ENCODE measurements around the gene ZNF628. TPM values are rescaled to one million over a fixed set of nuclear protein-coding genes. Genes with fewer than 3 reads are reported as not detected.

ZNF628 gene
- total RNA-seq, 3 donors from 2014 or later = 2.1 to 4.4 (median 4.3) TPM

DNA sequence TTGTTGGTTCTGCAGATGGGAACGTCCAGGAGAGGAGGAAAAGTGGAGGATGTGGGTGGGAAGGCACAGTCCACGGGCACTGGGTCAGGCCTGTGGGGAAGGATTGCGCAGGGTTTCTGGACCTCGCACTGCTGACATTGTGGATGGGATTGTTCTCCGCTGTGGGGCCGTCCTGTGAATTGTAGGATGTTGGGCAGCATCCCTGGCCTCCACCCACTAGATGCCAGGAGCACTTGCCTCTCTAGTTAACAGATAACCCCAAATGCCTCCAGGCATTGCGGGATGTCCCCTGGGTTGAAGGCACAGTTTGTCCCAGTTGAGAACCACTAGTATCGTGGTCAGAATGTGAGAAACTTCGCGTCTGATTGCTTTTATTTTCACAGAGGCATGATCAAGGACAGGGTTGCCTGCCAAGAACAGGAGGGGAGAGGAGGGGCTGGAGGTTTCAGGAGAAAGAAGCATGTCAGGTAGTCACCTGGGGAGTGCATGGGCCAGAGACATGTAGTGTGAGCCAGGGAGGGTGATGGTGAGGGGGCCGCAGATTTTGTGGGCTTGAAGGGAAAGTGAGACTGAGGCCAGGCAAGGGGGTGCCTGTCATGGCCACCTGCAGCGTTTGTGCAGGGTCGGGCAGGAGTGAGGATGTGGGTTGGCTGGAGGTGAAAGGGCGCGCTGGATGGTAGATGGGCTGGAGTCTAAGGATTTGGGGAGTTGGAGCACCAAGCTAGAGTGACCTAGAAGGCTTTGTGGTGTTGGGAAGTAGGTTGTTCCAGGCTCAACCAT is 3.2 kb downstream of the ZNF628 start:
- H3K9me3 ChIP-seq = no peaks in the 10 kb centered on the region
- no peak for DNase-seq (ENCODE audit: low spot score in 2 of 2)
- no peaks in the 10 kb centered on the region for H3K27me3 ChIP-seq
- TF ChIP-seq POLR2AphosphoS5 (IDR thresholded peaks at IDR 0.05) = no peak
- no peak overlapping the region for H3K4me3 ChIP-seq
- no peaks in the 10 kb centered on the region for H3K36me3 ChIP-seq
- intact Hi-C loops (cut with DNase I; ENCODE audit: low total_unique reads) = loop anchor here (10.0 kb wide), 1 partner anchor 1495 kb away; no protein-coding TSS in a partner anchor
- H3K4me1 ChIP-seq = peaks cover 10 to 12% of the 10 kb centered on the region in 2 donors
- H3K27ac ChIP-seq = no peak overlapping the region

DNA sequence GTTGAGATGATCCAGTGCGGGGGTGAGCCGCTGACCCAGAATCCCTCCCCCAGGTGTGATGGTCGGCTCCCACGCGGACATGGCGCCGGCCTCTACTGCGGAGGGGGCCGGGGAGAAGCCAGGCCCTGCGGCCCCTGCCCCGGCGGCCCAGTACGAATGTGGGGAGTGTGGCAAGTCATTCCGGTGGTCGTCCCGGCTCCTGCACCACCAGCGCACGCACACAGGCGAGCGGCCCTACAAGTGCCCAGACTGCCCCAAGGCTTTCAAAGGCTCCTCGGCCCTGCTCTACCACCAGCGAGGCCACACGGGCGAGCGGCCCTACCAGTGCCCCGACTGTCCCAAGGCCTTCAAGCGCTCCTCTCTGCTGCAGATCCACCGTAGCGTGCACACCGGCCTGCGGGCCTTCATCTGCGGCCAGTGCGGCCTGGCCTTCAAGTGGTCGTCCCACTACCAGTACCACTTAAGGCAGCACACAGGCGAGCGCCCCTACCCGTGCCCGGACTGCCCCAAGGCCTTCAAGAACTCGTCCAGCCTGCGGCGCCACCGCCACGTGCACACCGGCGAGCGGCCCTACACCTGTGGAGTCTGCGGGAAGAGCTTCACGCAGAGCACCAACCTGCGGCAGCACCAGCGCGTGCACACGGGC is 4.9 kb downstream of the ZNF628 start:
- H3K4me1 ChIP-seq = peaks cover 14 to 21% of the 10 kb centered on the region in 2 donors
- TF ChIP-seq, protein P1, sequence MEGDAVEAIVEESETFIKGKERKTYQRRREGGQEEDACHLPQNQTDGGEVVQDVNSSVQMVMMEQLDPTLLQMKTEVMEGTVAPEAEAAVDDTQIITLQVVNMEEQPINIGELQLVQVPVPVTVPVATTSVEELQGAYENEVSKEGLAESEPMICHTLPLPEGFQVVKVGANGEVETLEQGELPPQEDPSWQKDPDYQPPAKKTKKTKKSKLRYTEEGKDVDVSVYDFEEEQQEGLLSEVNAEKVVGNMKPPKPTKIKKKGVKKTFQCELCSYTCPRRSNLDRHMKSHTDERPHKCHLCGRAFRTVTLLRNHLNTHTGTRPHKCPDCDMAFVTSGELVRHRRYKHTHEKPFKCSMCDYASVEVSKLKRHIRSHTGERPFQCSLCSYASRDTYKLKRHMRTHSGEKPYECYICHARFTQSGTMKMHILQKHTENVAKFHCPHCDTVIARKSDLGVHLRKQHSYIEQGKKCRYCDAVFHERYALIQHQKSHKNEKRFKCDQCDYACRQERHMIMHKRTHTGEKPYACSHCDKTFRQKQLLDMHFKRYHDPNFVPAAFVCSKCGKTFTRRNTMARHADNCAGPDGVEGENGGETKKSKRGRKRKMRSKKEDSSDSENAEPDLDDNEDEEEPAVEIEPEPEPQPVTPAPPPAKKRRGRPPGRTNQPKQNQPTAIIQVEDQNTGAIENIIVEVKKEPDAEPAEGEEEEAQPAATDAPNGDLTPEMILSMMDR (IDR thresholded peaks at IDR 0.05) = no peak
- no peak for TF ChIP-seq POLR2AphosphoS5 (IDR thresholded peaks at IDR 0.05)
- no peak for TF ChIP-seq POLR2A (IDR thresholded peaks at IDR 0.05)
- intact Hi-C loops (cut with DNase I; ENCODE audit: low total_unique reads) = no loop called here
- H3K4me3 ChIP-seq = no peak overlapping the region
- no peak for DNase-seq (ENCODE audit: low spot score in 2 of 2)
- no peaks in the 10 kb centered on the region for H3K36me3 ChIP-seq
- H3K9me3 ChIP-seq = no peaks in the 10 kb centered on the region
- H3K27ac ChIP-seq = no peak overlapping the region
- H3K27me3 ChIP-seq = no peaks in the 10 kb centered on the region

DNA sequence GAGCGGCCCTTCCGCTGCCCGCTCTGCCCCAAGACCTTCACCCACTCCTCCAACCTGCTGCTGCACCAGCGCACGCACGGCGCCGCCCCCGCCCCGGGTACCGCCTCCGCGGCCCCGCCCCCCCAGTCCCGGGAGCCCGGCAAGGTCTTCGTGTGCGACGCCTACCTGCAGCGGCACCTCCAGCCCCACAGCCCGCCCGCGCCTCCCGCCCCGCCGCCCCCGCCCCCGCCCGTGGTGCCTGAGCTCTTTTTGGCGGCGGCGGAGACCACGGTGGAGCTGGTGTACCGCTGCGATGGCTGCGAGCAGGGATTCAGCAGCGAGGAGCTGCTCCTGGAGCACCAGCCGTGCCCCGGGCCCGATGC is 5.4 kb downstream of the ZNF628 start:
- Histone ChIP-seq H3K27me3 (no peaks in the 10 kb centered on the region), H3K9me3 (no peaks in the 10 kb centered on the region), H3K36me3 (no peaks in the 10 kb centered on the region), H3K4me1 (peaks cover 19 to 26% of the 10 kb centered on the region in 2 donors), H3K4me3 (no peak overlapping the region), H3K27ac (no peak overlapping the region)
- intact Hi-C loops (cut with DNase I; ENCODE audit: low total_unique reads) = no loop called here
- no peak for DNase-seq (ENCODE audit: low spot score in 2 of 2)
- TF ChIP-seq, protein P1 (IDR thresholded peaks at IDR 0.05) = no peak
- TF ChIP-seq POLR2A (IDR thresholded peaks at IDR 0.05) = no peak
- no peak for TF ChIP-seq POLR2AphosphoS5 (IDR thresholded peaks at IDR 0.05)

DNA sequence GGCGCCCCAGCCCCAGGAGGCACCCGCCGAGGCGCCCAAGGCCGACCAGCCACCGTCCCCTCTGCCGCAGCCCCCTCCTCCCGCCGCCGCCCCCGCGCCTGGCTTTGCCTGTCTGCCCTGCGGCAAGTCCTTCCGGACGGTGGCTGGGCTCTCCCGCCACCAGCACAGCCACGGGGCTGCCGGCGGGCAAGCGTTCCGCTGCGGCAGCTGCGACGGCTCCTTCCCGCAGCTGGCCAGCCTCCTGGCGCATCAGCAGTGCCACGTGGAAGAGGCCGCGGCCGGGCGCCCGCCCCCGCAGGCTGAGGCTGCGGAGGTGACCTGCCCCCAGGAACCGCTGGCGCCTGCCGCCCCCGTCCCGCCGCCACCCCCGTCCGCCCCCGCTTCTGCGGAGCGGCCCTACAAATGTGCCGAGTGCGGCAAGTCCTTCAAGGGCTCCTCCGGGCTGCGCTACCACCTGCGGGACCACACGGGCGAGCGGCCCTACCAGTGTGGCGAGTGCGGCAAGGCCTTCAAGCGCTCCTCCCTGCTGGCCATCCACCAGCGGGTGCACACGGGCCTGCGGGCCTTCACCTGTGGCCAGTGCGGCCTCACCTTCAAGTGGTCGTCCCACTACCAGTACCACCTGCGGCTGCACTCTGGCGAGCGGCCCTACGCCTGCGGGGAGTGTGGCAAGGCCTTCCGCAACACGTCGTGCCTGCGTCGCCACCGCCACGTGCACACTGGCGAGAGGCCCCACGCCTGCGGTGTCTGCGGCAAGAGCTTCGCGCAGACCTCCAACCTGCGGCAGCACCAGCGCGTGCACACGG is 5.9 kb downstream of the ZNF628 start:
- Histone ChIP-seq H3K9me3 (no peaks in the 10 kb centered on the region), H3K27me3 (no peaks in the 10 kb centered on the region), H3K27ac (no peak overlapping the region), H3K4me1 (peaks cover 25 to 28% of the 10 kb centered on the region in 2 donors), H3K36me3 (no peaks in the 10 kb centered on the region), H3K4me3 (no peak overlapping the region)
- no peak for DNase-seq (ENCODE audit: low spot score in 2 of 2)
- intact Hi-C loops (cut with DNase I; ENCODE audit: low total_unique reads) = no loop called here
- TF ChIP-seq, protein P1 (IDR thresholded peaks at IDR 0.05) = no peak
- TF ChIP-seq POLR2A (IDR thresholded peaks at IDR 0.05) (no peak), POLR2AphosphoS5 (IDR thresholded peaks at IDR 0.05) (no peak)

DNA sequence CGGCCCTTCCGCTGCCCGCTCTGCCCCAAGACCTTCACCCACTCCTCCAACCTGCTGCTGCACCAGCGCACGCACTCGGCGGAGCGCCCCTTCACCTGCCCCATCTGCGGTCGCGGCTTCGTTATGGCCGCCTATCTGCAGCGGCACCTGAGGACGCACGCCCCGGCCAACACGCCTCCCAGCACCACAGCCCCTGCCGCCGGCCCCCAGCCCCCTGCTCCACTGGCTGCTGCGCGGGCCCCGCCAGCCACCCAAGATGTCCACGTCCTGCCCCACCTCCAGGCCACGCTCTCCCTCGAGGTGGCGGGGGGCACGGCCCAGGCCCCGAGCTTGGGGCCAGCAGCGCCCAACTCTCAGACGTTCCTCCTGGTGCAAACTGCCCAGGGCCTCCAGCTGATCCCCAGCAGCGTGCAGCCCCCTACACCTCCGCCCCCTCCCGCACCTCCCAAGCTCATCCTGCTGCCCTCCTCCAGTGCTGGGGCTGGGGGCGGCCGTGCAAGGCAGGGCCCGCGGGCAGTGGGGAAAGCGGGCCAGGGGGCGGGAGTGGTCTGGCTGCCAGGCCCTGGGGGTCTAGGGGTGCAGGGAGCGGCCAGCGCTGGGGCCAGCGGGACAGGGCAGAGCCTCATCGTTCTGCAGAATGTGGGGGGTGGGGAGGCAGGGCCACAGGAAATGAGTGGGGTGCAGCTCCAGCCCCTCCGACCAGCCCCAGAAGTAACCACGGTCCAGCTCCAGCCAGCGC is 6.7 kb downstream of the ZNF628 start:
- no peak overlapping the region for H3K27ac ChIP-seq
- H3K4me3 ChIP-seq = no peak overlapping the region
- DNase-seq (ENCODE audit: low spot score in 2 of 2) = no peak
- no peaks in the 10 kb centered on the region for H3K9me3 ChIP-seq
- intact Hi-C loops (cut with DNase I; ENCODE audit: low total_unique reads) = no loop called here
- no peak for TF ChIP-seq POLR2AphosphoS5 (IDR thresholded peaks at IDR 0.05)
- TF ChIP-seq, protein P1 (IDR thresholded peaks at IDR 0.05) = no peak
- no peak for TF ChIP-seq POLR2A (IDR thresholded peaks at IDR 0.05)
- H3K36me3 ChIP-seq = no peaks in the 10 kb centered on the region
- peaks cover 22 to 23% of the 10 kb centered on the region in 2 donors for H3K4me1 ChIP-seq
- H3K27me3 ChIP-seq = no peaks in the 10 kb centered on the region
